Nephron progenitor cell (in vitro differentiated cells): ENCODE data around the gene RFX8.

ENCODE experiments used
- DNase-seq: peaks from one replicate; pipeline ENCODE4 v3.0.0; 2021
- H3K27ac Mint-ChIP-seq: 2 replicates; pipeline ENCODE4 v1.8.0; 2021; ENCODE audit warnings: mild to moderate bottlenecking, moderate library complexity, mixed read lengths
- H3K27me3 Mint-ChIP-seq: 2 replicates; pipeline ENCODE4 v1.8.0; 2021; ENCODE audit warnings: mild to moderate bottlenecking, low read depth, mixed read lengths; ENCODE audit not compliant: poor library complexity
- H3K36me3 Mint-ChIP-seq: 2 replicates; pipeline ENCODE4 v1.8.0; 2021; ENCODE audit warnings: low read depth, mixed read lengths
- H3K4me1 Mint-ChIP-seq: 2 replicates; pipeline ENCODE4 v1.8.0; 2021; ENCODE audit warnings: mixed read lengths
- H3K4me3 Mint-ChIP-seq: 2 replicates; pipeline ENCODE4 v1.8.0; 2021; ENCODE audit warnings: mild to moderate bottlenecking, moderate library complexity, mixed read lengths
- H3K9me3 Mint-ChIP-seq: 2 replicates; pipeline ENCODE4 v1.8.0; 2021; ENCODE audit warnings: mild to moderate bottlenecking, moderate library complexity, mixed read lengths
- CTCF ChIP-seq: fragments of 200-600 bp; sonication (generic); IDR thresholded peaks from 2 replicates; pipeline ENCODE4 v1.5.0; 2021; ENCODE audit warnings: antibody characterized with exemption

The RFX8 gene

DNA sequence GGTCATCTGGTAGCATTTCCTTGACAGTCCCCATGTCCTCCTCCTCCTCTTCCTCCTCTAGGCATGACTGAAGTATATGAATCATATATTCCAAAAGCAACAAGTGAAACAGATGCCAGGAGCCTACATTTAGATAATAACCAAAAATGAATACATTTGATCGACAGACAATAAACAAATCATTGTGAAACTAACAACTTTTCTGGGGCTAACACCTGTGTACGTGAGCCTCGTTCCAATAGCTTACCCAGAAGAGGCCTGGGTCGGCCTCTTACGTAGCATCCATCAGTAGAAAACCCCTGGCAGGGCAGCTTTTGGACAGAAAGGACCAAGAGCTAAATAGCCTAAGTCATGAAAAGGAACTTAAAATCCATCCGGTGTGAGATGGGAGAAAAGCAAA is 72.3 kb downstream of the RFX8 start:
- H3K9me3 Mint-ChIP-seq = no peaks in the 10 kb centered on the region
- no peaks in the 10 kb centered on the region for H3K36me3 Mint-ChIP-seq
- no peak overlapping the region for H3K27ac Mint-ChIP-seq
- peaks cover 36% of the 10 kb centered on the region for H3K4me1 Mint-ChIP-seq
- no peak for TF ChIP-seq CTCF
- H3K27me3 Mint-ChIP-seq = peaks cover 11% of the 10 kb centered on the region
- DNase-seq = no peak
- H3K4me3 Mint-ChIP-seq = no peak overlapping the region

DNA sequence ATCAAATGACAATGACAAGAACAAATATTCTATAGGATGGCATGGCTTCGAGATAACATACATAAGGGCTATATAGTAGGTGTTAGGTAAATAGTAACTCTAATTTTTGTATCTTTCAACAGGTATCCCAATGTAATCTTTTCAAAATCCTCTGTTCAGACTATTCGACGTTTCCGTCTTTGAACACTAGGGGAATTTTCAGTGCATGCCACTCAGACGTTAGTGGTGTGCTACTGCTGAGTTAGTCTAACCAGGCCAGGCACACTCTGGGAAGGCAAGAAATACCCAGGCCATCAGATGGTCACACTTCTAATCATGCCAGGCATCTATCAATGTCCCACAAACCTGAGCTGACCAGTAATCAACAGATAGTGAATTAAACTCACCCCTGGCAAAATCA is 73.0 kb downstream of the RFX8 start:
- Mint-ChIP-seq H3K27ac (no peak overlapping the region), H3K36me3 (no peaks in the 10 kb centered on the region), H3K27me3 (peaks cover 11% of the 10 kb centered on the region), H3K9me3 (no peaks in the 10 kb centered on the region), H3K4me3 (no peak overlapping the region), H3K4me1 (peaks cover 36% of the 10 kb centered on the region)
- no peak for DNase-seq
- TF ChIP-seq CTCF = no peak

DNA sequence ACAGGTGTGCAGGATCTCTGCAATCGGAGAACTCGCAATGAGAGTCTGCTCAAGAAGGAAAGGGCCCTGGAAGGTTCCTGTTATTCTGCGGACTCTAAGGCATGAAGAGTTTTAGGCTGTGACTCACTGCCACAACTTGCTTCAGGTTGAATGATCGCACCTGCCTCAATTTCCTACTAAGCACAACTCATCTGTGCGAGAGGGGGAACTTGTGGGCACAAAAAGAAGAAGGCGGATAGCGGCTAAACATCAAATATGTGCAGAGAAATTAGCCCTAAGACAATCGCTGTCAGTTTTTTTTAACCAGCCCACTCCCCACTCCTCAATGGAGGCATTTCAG is 73.6 kb downstream of the RFX8 start:
- Mint-ChIP-seq H3K4me3 (no peak overlapping the region), H3K4me1 (peaks cover 36% of the 10 kb centered on the region), H3K27ac (no peak overlapping the region), H3K9me3 (no peaks in the 10 kb centered on the region), H3K36me3 (no peaks in the 10 kb centered on the region), H3K27me3 (peaks cover 11% of the 10 kb centered on the region)
- TF ChIP-seq CTCF = no peak
- DNase-seq = no peak

- no peak for DNase-seq
- Mint-ChIP-seq H3K27me3 (peaks cover 15% of the 10 kb centered on the region), H3K27ac (peak overlapping the region; percentile 73), H3K4me1 (peaks cover 36% of the 10 kb centered on the region), H3K36me3 (no peaks in the 10 kb centered on the region), H3K9me3 (no peaks in the 10 kb centered on the region), H3K4me3 (no peak overlapping the region)
- no peak for TF ChIP-seq CTCF
These were observed 74.2 kb downstream of the RFX8 start for GRCh38 chr2:101400506-101401325.

GRCh38 chr2:101400048-101400447 is 74.9 kb downstream of the RFX8 start:
- no peak overlapping the region for H3K4me3 Mint-ChIP-seq
- peaks cover 12% of the 10 kb centered on the region for H3K27me3 Mint-ChIP-seq
- H3K9me3 Mint-ChIP-seq = no peaks in the 10 kb centered on the region
- H3K36me3 Mint-ChIP-seq = no peaks in the 10 kb centered on the region
- no peak overlapping the region for H3K27ac Mint-ChIP-seq
- no peak for DNase-seq
- H3K4me1 Mint-ChIP-seq = peaks cover 36% of the 10 kb centered on the region
- TF ChIP-seq CTCF = no peak
